CD1c-positive myeloid dendritic cell (primary cell): ENCODE measurements around the gene HTR2B.
"Not testable (repeated sequence)": the region's sequence is repeated elsewhere in the genome, so short reads cannot be mapped to it uniquely, and the experiment has no call there.

Experiments
- DNase-seq: peaks from one replicate; pipeline ENCODE4 v3.0.0-alpha.2; 2016; ENCODE audit errors: extremely low spot score

Gene HTR2B

DNA sequence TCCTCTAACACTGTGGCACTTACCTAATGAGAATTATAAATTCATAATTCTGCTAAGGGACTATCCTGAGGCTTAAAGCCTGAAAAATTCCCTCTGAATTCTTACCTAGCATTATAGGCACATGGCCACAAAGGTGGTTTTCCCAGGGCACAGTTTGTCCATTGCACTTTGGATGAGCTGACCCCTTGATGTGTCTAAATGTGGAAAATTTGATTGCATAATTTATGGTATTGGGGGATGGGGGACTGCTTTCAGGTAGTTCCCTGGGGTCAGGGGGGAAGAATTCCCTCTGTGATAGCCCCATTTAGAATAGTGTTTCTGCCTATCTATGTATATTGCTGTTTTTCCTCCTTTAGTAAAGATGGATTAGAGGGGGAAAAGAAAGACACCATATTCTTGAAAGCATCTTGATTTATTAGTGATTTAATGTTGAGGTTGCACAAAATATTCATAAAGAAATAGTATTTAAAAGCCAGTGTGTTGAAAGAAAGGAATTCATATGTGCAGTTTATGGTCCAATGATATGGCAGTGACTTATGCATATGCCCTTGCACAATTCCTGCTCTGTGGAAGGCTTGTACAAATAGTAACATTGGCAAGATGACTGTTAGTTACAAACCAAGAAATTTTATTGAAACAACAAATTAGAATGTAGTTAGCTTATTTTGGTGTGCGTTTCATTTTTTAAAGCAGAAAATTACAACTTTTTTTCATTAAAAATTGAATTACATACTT is 8.7 kb upstream of the HTR2B start:
- DNase-seq: no peak

DNA sequence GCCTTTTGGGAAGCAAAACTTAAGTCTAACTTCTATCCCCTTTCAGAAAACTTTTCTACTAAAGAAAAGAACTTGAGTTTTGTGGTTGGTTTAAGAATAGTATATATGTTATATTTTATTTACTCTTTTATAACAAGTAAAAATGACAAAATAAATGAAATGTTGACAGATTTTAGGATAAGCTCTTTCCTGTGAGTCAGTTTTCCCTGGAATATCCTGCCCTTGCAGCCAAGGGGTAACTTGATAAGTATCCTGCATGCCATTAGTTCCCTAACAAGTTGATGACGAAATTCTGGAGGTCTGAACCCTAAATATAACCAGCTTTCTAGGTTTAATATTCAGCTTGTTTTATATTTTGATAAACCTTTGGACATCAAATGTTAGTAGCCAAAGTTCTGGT is 7.3 kb upstream of the HTR2B start:
- no peak for DNase-seq

DNA sequence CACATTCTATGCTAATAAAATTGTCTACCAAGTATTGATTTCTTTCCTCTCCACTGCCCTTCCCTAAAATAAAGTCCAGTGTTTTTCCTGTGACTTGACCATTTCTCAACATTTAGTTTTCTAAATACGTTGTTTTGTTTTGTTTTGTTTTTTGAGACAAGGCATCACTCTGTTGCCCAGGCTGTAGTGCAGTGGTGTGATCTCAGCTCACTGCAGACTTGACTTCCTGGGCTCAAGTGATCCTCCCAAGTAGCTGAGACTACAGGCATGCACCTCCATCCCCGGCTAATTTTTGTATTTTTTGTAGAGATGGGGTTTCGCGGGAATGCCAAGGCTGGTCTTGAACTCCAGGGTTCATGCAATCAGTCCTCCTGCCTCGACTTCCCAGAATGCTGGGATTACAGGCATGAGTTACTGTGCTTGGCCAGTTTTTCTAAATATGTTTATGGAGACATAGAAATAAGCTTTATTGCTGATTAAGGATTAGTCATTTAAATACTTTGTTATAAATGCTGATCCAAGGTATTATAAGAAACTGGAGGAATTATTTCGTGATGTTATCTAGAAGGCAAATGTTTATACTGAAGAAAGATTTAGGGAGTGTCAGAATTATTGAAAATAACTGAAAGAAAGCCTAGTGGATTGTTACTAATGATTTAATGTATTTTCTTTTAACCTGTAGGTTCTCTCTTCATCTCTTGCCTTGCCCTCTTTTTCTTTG is 5.7 kb upstream of the HTR2B start:
- DNase-seq: no peak

DNA sequence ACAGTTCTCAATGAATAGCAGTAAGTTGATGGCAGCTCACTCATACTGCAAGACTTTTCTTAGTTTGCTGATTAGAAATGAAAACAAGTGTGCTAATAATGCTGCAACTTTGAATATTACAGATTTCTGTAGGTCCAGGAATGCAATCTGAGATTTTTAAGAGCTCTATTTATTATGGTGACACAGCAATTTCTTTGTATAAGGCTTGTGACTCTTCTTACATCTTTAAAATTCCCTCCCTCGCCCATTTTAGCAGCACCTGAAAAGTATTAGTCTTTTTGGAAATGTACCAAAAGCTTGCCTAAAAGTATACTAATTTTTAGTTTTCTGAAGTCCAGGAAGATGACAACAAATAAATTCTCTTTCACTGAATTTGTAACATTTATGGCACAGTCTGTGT is 4.4 kb upstream of the HTR2B start:
- DNase-seq: no peak

DNA sequence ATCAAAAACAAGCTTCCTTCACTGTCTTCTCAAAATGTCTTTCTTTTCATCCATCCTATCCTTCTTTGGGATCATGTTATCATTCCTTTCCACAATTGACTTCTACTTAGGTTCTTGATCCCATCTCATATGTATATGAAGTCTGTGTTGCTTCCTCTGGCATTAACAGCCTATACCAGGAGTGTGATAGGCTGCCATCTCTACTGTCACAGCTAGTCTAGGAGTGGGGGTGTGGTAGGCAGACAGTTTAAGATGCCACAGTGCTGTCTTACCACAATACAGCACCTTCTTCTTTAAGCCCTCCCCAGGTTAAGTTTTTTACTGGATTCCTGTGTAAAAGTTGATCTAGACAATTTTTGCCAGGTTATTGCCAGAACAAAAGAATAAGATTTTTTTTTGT is 3.7 kb upstream of the HTR2B start:
- DNase-seq: no peak

DNA sequence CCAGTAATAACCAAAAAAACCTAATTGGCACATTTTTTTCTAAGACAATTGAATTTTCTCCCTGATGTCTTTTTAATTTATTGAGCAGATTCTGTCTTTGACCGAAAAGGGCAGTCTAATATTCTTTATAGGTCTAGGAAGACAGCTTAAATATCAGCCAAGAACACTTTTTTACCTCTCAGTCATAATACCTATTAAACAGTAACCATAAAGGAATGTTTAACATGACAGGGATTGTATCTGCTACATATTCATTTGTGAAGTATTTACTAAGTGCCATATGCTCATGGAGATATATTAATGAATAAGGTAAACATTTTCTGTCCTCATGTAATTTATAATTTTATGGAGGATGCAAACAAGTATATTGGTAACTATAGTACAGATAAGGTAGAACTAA is 3.1 kb upstream of the HTR2B start:
- no peak for DNase-seq

DNA sequence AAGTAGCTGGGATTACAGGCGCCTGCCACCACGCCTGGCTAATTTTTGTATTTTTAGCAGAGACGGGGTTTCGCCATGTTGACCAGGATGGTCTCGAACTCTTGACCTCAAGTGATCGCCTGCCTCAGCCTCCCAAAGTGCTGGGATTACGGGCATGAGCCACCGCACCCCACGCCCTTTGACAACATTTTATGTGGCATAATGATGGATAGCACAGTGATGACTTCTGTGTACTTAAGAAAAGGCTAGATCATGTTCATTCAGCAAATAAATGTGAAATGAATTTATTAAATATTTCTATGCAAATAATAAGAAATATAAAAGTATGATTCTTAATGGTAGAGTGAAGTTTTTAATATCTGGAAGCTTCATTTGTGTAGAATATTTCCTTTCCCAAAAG is 2.6 kb upstream of the HTR2B start:
- DNase-seq: no peak

DNA sequence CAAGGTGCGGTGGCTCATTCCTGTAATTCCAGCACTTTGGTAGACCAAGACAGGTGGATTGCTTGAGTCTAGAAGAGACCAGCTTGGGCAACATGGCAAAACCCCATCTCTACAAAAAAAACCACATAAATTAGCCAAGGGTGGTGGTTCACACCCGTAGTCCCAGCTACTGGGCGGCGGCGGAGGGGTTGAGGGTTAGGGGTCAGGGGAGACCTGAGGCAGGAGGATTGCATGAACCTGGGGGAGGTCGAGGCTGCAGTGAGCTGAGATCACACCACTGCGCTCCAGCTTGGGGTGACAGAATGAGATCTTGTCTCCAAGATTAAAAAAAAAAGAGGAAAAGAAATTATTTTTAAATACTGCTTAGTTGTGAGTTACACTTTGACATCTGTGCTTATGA is 1.3 kb upstream of the HTR2B start:
- no peak for DNase-seq

DNA sequence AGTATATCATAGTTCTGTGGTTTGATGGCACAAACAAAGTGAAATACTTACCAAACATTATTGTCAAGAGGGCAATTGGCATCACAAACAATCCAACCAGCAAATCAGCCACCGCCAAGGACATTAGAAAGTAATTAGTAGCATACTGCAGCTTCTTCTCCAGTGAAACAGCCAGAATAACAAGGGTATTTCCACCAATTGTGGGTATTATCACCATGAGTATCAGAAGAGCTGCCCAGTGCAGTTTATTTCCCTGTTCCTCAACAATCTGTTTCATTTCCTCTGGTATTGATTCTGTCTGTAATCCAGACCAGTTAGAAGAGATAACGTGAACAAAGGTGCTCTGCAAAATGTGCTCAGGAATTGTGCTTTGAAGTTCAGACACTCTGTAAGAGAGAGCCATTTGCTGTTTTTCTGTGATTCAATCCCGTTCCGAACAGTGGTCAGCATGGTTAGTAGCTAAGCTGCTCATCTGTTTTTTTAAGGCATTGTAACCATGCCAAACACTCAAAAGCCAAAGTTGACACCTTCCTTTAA is 1.4 kb downstream of the HTR2B start:
- no peak for DNase-seq

DNA sequence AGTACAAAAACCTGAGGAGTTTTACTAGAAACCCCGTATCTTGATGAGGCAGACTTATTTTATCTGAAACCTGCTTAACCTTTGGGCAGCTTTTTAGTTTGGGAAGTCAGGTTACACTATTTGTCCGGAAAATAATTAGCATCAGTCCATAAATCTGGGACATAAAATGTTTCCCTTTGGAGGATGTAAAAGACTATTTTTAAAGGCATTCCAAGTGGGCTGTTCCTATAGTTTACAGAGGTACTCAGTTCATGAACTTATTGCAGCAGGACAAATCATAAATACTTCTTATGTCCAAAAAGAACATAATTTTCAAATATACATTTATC is 6.3 kb downstream of the HTR2B start:
- DNase-seq: no peak

DNA sequence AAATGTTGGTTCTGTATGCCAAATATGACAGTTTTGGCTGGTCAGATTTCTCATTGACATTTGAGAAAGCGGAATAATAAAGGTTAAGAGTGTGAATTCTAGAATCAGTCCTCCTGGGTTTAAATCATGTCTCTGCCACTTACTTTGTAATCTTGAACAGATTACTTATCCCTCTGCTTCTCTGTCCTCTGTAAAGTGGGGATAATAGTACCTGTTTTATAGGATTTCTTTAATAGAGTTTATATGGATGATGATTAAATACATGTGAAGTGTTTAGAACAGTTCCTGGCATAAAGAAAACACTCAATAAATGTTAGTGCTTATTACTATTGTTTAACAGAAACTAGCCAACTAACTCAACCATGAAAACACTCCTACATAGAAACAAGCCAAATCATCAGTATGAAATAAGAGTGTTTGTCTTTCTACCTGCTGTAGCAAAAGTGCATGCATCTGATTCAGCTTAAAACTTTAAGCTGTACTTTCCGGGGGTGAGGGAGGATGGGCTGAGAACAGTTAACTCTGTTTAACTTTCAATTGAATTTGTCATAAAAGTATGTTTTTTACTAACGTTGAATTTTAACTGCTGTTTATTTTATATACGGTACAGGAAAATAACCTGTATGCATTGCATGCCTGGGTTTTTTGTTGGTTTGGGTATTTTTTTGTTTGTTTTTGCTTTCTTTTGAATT is 6.8 kb downstream of the HTR2B start:
- DNase-seq: no peak

DNA sequence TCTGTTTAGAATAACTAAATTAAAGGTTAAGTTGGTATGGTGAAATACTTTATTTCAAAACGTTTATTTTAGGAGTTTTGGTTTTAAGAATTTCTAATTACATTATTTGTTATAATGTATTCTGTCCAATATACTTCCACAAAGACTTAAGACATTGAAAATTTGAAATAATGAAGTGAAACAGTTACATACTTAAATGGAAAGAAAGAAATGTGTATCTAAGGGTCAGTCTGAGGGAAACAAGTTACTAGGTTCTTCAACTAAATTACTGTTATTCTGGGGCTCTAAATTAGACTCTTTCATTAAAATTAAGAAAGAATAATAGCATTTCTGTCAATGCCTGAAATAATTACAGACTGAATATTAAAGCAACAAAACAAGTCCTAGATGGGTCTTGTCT is 7.7 kb downstream of the HTR2B start:
- no peak for DNase-seq

DNA sequence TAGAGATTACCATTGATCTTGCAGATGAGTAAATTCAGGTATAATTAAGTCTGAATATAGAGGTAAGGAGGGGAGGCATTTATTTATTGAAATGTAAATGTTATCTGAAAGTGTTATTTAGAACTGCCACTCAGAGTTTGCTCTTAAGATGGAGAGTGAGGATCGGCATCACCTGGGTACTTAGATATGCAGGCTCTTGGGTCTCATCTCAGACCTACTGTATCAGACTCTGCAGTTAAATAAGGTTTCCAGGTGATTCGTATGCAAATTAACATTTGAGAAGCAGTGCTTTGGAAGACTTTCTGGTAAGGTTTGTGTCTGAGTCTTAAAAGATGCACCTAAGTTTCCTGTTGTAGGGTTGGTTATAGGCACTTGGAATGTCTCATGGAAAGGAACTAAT is 9.2 kb downstream of the HTR2B start:
- DNase-seq: no peak

DNA sequence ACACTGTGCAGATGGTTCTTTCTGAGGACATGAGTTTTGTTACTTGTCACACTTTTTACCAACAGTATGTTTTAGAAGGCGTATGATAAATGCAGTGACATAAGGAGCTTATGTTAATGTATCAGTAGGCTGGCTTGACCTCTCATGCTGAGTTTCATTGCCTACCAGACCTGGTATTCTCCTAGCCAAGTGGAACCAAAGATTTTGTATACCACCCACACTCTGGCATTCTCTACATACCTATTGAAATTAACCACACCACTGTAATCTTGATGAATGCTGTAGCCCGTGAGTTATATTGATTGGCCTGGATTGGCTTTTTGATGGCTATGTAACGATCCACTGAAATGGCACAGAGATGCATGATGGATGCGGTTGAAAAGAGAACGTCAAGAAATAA is 11.4 kb downstream of the HTR2B start:
- no peak for DNase-seq

DNA sequence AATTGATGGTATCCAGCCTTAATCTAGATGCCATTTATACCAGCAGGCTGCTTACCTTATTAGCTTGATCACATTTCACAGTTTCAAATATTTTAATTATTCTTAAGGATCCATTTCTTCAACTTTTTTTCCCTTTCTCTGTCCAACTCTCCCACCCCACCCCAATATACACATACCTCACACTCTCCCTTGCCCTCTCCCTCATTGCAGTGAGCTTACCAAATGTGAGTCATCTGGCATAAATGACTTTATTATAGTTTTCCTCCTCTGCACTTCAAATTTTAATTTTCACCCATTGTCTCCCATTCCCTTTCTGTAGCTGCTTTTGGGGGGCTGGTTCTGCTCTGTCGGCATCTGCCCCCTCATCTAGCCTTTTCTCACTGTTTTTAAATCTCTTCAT is 12.9 kb downstream of the HTR2B start:
- no peak for DNase-seq

DNA sequence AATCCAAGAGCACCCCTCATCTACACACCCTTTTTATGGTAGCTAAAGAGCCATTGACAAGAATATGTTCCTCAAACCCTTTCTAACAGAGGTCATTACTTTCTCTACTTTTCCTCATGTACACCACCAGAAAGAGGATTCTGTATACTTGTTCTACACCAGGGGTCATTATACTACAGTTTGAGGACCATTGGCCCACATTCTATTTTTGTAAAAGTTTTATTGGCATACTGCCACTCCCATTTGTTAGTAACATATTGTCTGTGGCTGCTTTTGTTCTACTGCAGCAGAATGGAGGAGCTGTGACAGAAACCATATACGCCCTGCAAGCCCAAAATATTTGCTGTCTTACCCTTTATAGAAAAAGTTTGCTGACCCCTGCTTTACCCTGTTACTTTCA is 14.3 kb downstream of the HTR2B start:
- no peak for DNase-seq

DNA sequence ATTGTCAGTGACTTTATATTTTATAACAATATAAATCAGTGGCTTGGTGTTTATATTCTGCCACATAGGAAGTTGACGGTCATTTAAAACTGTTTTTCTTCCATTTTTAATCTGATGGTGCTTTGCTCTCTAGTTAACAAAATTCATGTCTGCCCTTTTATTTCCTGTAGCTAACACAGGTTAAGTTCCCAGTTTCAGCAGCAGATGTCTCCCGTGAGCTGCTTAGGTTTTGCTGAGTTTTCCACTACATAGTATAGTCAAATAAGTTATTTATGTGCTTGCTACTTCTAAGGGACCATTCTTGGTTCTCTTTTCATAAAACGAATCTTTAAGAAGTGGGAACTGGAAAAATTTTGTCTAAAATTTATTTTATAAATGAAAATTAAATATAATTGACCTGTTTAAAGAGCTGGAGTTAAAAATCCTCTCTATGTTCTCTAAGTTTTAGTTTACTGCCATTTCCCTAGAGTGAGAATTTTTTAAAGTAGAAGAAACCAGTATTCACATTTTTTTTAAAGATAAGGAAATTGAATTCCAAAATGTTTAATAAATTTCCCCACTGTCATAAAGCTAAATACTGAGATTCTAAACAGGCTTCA is 20.6 kb downstream of the HTR2B start:
- peak; percentile 68 for DNase-seq

DNA sequence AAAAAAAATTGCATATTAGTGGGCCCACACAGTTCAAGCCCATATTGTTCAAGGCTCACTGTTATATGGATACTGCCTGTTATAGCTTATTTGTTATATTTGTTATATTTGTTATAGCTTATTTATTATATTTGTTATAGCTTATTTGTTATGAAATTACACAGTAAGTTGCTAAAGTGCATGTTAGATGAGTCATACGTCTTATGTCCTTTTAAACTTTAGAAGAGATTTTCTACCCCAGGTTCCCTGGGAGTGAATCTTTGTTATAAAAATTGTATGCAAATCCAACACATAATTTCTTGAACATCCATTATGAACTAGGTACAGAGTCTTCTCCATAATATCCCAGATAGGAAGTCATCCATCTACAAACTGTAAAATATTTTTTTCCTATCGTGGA is 22.1 kb downstream of the HTR2B start:
- no peak for DNase-seq

DNA sequence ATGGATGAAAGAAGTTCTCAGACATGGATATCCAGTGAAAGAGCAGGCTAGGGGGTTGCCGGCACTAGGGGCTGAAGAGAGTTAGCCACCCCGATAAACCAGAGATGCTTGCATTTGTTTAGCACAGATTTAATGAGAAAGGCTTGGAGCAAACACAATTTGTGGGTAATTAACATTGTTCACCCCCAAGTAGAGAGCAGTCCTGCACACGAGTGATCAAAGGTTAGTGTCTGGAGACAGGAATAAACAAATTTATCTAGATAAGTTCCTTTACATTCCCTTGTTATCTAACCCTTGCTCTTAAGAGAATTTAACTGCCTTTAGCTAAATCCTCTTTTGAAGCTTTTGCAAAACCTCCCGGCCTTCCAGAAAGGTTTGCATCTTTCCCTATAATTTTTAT is 23.9 kb downstream of the HTR2B start:
- DNase-seq: no peak

DNA sequence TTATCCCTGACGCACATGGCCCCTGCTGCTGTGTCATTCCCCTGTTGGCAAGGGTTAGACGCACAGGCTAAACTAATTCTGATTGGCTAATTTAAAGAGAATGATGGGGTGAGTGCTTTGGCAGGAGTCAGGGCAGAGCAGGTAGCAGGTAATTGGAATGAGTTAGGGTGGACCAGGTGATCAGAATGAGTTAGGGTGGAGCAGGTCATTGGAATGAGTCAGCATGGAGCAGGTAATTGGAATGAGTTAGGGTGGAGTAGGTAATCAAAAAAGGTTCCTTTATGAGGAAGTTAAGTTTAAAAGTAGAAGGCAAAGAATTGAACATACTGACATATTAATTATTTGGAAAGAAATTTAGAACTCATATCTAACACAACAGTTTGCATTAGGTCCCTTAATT is 24.5 kb downstream of the HTR2B start:
- DNase-seq: not testable (repeated sequence)

DNA sequence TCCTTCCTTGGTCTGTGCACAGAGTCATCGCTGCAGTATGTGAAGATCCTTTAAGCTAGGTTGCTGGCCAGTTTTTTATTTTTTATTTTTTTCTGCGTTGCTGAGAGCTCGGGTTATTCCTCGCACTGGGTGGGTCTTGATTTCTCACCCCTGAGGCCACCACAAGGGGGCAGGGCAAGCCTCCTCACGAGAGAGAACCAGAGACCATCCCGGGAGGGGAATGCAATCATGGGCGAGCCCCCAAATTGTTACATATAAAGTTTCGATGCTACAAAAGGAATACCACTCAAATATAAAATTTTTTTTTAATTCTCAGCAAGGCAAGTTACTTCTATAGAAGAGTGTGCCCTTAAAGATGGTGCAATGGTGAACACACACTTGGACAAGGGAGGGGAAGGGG is 24.9 kb downstream of the HTR2B start:
- DNase-seq: no peak

DNA sequence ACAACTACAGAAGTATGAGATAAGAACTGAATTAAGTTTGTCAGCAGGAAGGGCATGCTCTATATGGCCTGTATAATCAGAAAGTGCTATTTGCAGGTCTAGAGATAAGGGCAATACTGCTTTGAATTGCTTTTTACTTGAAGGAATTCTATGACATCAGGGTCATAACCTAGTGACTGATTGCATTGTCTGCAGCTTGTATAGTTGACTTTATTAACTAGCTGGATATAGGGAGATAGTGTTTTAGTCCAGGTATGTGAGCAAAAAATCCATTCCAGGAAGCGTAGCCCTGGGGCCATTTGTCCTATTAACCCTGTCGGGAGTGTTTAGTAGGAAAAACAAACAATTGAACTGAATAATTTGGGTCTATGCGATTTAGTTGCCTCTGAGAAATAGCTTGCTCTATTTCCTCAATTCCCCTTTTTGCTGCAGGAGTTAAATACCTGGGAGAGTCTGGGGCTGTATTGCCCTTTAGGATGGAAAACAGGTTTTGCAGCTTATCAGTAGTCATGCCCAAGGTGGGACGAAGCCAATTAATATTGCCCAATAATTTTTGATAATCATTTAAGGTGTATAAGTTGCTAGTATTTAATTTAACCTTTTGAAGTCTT is 30.0 kb downstream of the HTR2B start:
- DNase-seq: no peak
